Measurements from ENCODE around the gene GLP1R.

DNA sequence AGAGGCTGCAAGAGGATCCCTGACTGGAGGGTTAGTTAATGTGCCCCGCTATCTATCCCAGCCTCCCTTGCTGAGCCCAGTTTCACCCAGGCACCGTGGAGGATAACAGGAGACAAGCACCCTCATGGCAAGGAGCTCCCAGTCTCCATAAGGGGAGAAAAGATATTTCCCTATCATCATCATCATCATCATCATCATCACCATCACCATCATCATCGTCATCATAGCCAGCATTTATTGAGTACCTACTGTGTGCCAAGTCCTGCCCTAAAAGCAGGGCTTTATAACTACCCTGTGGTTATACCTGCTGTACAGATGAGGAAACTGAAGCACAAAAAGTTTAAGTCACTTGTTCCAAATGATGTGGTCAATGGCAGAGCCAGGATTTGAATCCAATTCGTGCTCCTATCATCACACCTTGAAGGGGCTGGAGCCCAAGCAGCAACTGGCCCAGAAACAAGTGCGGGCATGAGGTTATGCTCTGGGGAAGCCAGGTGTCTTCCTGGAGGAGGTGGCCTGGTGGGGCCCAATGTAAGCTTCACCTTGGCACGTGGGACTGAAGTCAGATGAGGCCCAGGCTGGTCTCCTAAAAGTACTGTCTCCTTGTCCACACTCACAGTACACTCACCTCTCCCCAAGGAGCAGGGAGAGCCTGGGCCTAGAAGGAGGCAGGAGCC lies 10.0 kb downstream of the GLP1R start:
- TF ChIP-seq FOXK2 (IDR thresholded peaks at IDR 0.05) (no peak), BHLHE40 (IDR thresholded peaks at IDR 0.05; ENCODE audit: borderline replicate concordance) (no peak), ZNF384 (IDR thresholded peaks at IDR 0.05) (no peak), FOXA1 (IDR thresholded peaks at IDR 0.05) (no peak), FOXM1 (IDR thresholded peaks at IDR 0.05; ENCODE audit: borderline replicate concordance) (no peak)
